ENCODE results near the gene IDI2. TPM values are rescaled to one million over a fixed set of nuclear protein-coding genes. Genes with fewer than 3 reads are reported as not detected.

Gene IDI2
- total and polyA plus RNA-seq, 2 of the 13 experiments (the other 11 are each of a cell fraction or from before 2014, with no cell fraction given), result not detected

- no peak for TF ChIP-seq ZNF281 (CRISPR knock-in tag; IDR thresholded peaks at IDR 0.05; ENCODE audit: borderline replicate concordance)
- TF ChIP-seq SOX13 (IDR thresholded peaks at IDR 0.05), result no peak
- TF ChIP-seq SOX13 (CRISPR knock-in tag; conservative IDR thresholded peaks at IDR 0.05 in 1 of 2, IDR thresholded peaks at IDR 0.05 in 1 of 2), result peak in 1 of 2 experiments; percentile 27; a peak in 1 of 4 replicates
- TF ChIP-seq MXI1 (IDR thresholded peaks at IDR 0.05; ENCODE audit: borderline replicate concordance, low read depth, low read length), result peak; percentile 65; the same call in 1 of the 3 replicates
- no peak; the same call in 1 of the 2 replicates for TF ChIP-seq SIX4 (CRISPR knock-in tag; IDR thresholded peaks at IDR 0.05)
- no peak for TF ChIP-seq PTBP1 (IDR thresholded peaks at IDR 0.05; ENCODE audit: low read depth, low read length, poor library complexity, severe bottlenecking)
- TF ChIP-seq SNAI1 (CRISPR knock-in tag; IDR thresholded peaks at IDR 0.05; ENCODE audit: borderline replicate concordance), result no peak
- no peak for TF ChIP-seq NCOA5 (CRISPR knock-in tag; IDR thresholded peaks at IDR 0.05)
- TF ChIP-seq U2AF1 (optimal IDR thresholded peaks at IDR 0.05; ENCODE audit: low read depth, low read length), result no peak
- no peak for TF ChIP-seq RBM39 (IDR thresholded peaks at IDR 0.05; ENCODE audit: low read depth, low read length, poor library complexity, severe bottlenecking)
- no peak for TF ChIP-seq ATF1 (CRISPR knock-in tag; IDR thresholded peaks at IDR 0.05)
- no peak for TF ChIP-seq NR1H2 (CRISPR knock-in tag; IDR thresholded peaks at IDR 0.05; ENCODE audit: borderline replicate concordance, low read depth)
- TF ChIP-seq ZNF296 (CRISPR knock-in tag; conservative IDR thresholded peaks at IDR 0.05), result no peak
- no peak for TF ChIP-seq KIAA2018 (CRISPR knock-in tag; IDR thresholded peaks at IDR 0.05; ENCODE audit: borderline replicate concordance)
- no peak for TF ChIP-seq HIVEP1 (CRISPR knock-in tag; IDR thresholded peaks at IDR 0.05)
- TF ChIP-seq, protein P1, sequence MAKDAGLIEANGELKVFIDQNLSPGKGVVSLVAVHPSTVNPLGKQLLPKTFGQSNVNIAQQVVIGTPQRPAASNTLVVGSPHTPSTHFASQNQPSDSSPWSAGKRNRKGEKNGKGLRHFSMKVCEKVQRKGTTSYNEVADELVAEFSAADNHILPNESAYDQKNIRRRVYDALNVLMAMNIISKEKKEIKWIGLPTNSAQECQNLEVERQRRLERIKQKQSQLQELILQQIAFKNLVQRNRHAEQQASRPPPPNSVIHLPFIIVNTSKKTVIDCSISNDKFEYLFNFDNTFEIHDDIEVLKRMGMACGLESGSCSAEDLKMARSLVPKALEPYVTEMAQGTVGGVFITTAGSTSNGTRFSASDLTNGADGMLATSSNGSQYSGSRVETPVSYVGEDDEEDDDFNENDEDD (CRISPR knock-in tag; IDR thresholded peaks at IDR 0.05; ENCODE audit: borderline replicate concordance), result peak; percentile 16; the same call in 1 of the 2 replicates
- peak; percentile 73 for TF ChIP-seq ERF (CRISPR knock-in tag; IDR thresholded peaks at IDR 0.05)
These were observed 30.9 kb upstream of the IDI2 start, which contains the start of gene WDR37 (continued) for GRCh38 chr10:1056326-1057105.
